SU-DHL-6 (cell line): ENCODE data around the gene DDN.

Experiments
- CTCF ChIP-seq: fragments of 200-600 bp; sonication (generic); IDR thresholded peaks from one replicate; pipeline ENCODE4 v1.5.1; 2017; ENCODE audit warnings: antibody characterized with exemption, mild to moderate bottlenecking, low read length, moderate library complexity; ENCODE audit not compliant: insufficient read depth, poor library complexity, severe bottlenecking
- EZH2phosphoT487 ChIP-seq: fragments of 200-600 bp; sonication (generic), shearing (Covaris generic); conservative IDR thresholded peaks from 2 replicates; pipeline ENCODE4 v1.6.1; 2018; ENCODE audit warnings: mild to moderate bottlenecking, antibody characterized with exemption, low read length, moderate library complexity, mixed read lengths

- TF ChIP-seq CTCF (no peak), EZH2phosphoT487 (no peak)
Measured at GRCh38 chr12:49038291-49038955, 39.2 kb upstream of the DDN start.
